Tibial nerve (tissue), 4 donors: Measurements from ENCODE around the gene LRP6. TPM values are rescaled to one million over a fixed set of nuclear protein-coding genes. Genes with fewer than 3 reads are reported as not detected.

Source experiments
- DNase-seq, 2 donors: peaks; one replicate each; pipeline ENCODE4 v3.0.0-alpha.2; 2019; ENCODE audit warnings: low spot score in 2 of 2
- H3K27ac ChIP-seq, 4 donors: fragments of 200-600 bp; sonication (generic) in 3 of 4; one replicate each; pipeline ENCODE4 v1.5.1; 2017 to 2019; ENCODE audit warnings: mild to moderate bottlenecking in 1 of 4
- H3K27me3 ChIP-seq, 2 donors: fragments of 200-600 bp; sonication (generic) in 1 of 2; one replicate each; pipeline versions ENCODE4 v1.5.1 to v1.6.0; 2017 to 2019
- H3K36me3 ChIP-seq, 3 donors: fragments of 200-600 bp; sonication (generic); one replicate each; pipeline ENCODE4 v1.5.1; 2018 to 2019
- H3K4me1 ChIP-seq, 4 donors: fragments of 200-600 bp; sonication (generic) in 3 of 4; one replicate each; pipeline ENCODE4 v1.5.1; 2017 to 2019
- H3K4me3 ChIP-seq, 4 donors: fragments of 200-600 bp; sonication (generic) in 3 of 4; one replicate each; pipeline ENCODE4 v1.5.1; 2017 to 2019; ENCODE audit warnings: mild to moderate bottlenecking in 1 of 4, moderate library complexity in 1 of 4
- H3K9me3 ChIP-seq, 4 donors: fragments of 200-600 bp; sonication (generic) in 3 of 4; one replicate each; pipeline ENCODE4 v1.5.1; 2017 to 2019
- CTCF ChIP-seq, 5 experiments: fragments of 200-600 bp in 3 of 5; fragments of 450-650 bp in 2 of 5; sonication (generic) in 3 of 5; IDR thresholded peaks; one replicate each; pipeline ENCODE4 v1.5.1; 2016 to 2019; ENCODE audit warnings: antibody characterized with exemption in 5 of 5, mild to moderate bottlenecking in 3 of 5, moderate library complexity in 2 of 5
- EP300 ChIP-seq, 2 donors: sonication (generic); formaldehyde crosslinking; IDR thresholded peaks; one replicate each; pipeline ENCODE4 v1.6.1; 2017; ENCODE audit warnings: antibody characterized with exemption in 2 of 2, mild to moderate bottlenecking in 1 of 2
- POLR2A ChIP-seq, 2 donors: fragments of 450-650 bp; IDR thresholded peaks; one replicate each; pipeline ENCODE4 v1.6.1; 2017; ENCODE audit warnings: antibody characterized with exemption in 2 of 2, mild to moderate bottlenecking in 2 of 2, moderate library complexity in 2 of 2
- WGBS, 2 donors: methylation state at CpG; one replicate each; pipeline ENCODE4 v1.1.5; 2018; 5-methylcytosine and 5-hydroxymethylcytosine counted together
- total RNA-seq, 4 donors: library from RNA; depleted of rRNA; stranded (reverse); fragments of >200 nt; gene quantifications; one replicate each; pipeline ENCODE4 v1.1.0, GENCODE V29; 2016

The LRP6 gene
- total RNA-seq, 4 donors from 2014 or later: 30.6 to 64.5 (median 44.9) TPM

GRCh38 chr12:12088147-12088546 lies 178.7 kb downstream of the LRP6 start:
- TF ChIP-seq EP300 (IDR thresholded peaks at IDR 0.05) (no peak), CTCF (IDR thresholded peaks at IDR 0.05) (no peak), POLR2A (IDR thresholded peaks at IDR 0.05) (no peak)

GRCh38 chr12:12087693-12088034 lies 179.2 kb downstream of the LRP6 start:
- no peak for DNase-seq
- TF ChIP-seq POLR2A (IDR thresholded peaks at IDR 0.05) (no peak), CTCF (IDR thresholded peaks at IDR 0.05) (no peak), EP300 (IDR thresholded peaks at IDR 0.05) (no peak)
- Histone ChIP-seq H3K36me3 (no peaks in the 10 kb centered on the region), H3K4me1 (no peaks in the 10 kb centered on the region), H3K27me3 (no peaks in the 10 kb centered on the region), H3K4me3 (no peak overlapping the region), H3K9me3 (no peaks in the 10 kb centered on the region), H3K27ac (no peak overlapping the region)
- WGBS, 2 donors: 83% methylated on average over 2 of the region's 2 CpGs

More at GRCh38 chr12:12088147-12088546, 178.7 kb downstream of the LRP6 start:
- Histone ChIP-seq H3K4me1 (no peaks in the 10 kb centered on the region), H3K36me3 (no peaks in the 10 kb centered on the region), H3K27me3 (no peaks in the 10 kb centered on the region), H3K4me3 (no peak overlapping the region), H3K27ac (no peak overlapping the region), H3K9me3 (no peaks in the 10 kb centered on the region)
- no peak for DNase-seq
- 78 to 93% methylated on average over 10 of the region's 10 CpGs for WGBS, 2 donors

GRCh38 chr12:12086973-12087692 lies 179.7 kb downstream of the LRP6 start:
- WGBS, 2 donors: 76 to 89% methylated on average over 9 of the region's 9 CpGs
- TF ChIP-seq EP300 (IDR thresholded peaks at IDR 0.05): no peak
- TF ChIP-seq CTCF (IDR thresholded peaks at IDR 0.05): no peak
- TF ChIP-seq POLR2A (IDR thresholded peaks at IDR 0.05): no peak
- H3K4me3 ChIP-seq: no peak overlapping the region

GRCh38 chr12:12086362-12086761 lies 180.5 kb downstream of the LRP6 start:
- no peak for DNase-seq
- no peaks in the 10 kb centered on the region for H3K27me3 ChIP-seq
- no peaks in the 10 kb centered on the region for H3K36me3 ChIP-seq
- no peak overlapping the region for H3K27ac ChIP-seq
- TF ChIP-seq POLR2A (IDR thresholded peaks at IDR 0.05): no peak
- TF ChIP-seq CTCF (IDR thresholded peaks at IDR 0.05): no peak
- no peak for TF ChIP-seq EP300 (IDR thresholded peaks at IDR 0.05)
- 85% methylated on average over 5 of the region's 5 CpGs for WGBS, 2 donors
- H3K4me1 ChIP-seq: peaks cover 0 to 6% (median 0%) of the 10 kb centered on the region in 4 donors
- no peaks in the 10 kb centered on the region for H3K9me3 ChIP-seq
- no peak overlapping the region for H3K4me3 ChIP-seq

More at GRCh38 chr12:12086973-12087692, 179.7 kb downstream of the LRP6 start:
- Histone ChIP-seq H3K27ac (no peak overlapping the region), H3K27me3 (no peaks in the 10 kb centered on the region), H3K36me3 (no peaks in the 10 kb centered on the region), H3K9me3 (no peaks in the 10 kb centered on the region), H3K4me1 (peaks cover 0 to 2% (median 0%) of the 10 kb centered on the region in 4 donors)
- no peak for DNase-seq

- 74 to 89% methylated on average over 8 of the region's 8 CpGs for WGBS, 2 donors
- H3K9me3 ChIP-seq: no peaks in the 10 kb centered on the region
- H3K27ac ChIP-seq: no peak overlapping the region
- H3K36me3 ChIP-seq: no peaks in the 10 kb centered on the region
- no peaks in the 10 kb centered on the region for H3K27me3 ChIP-seq
- no peak overlapping the region for H3K4me3 ChIP-seq
- H3K4me1 ChIP-seq: peaks cover 0 to 11% (median 0%) of the 10 kb centered on the region in 4 donors
- TF ChIP-seq EP300 (IDR thresholded peaks at IDR 0.05) (no peak), POLR2A (IDR thresholded peaks at IDR 0.05) (no peak), CTCF (IDR thresholded peaks at IDR 0.05) (no peak)
- DNase-seq: no peak
These were observed 183.2 kb downstream of the LRP6 start for GRCh38 chr12:12083688-12084087.
